Esophagus muscularis mucosa (tissue), 4 donors: ENCODE results near the gene AGR3.

Experiments
- CTCF ChIP-seq, 3 experiments: fragments of 200-600 bp in 2 of 3; fragments of 450-650 bp in 1 of 3; sonication (generic) in 2 of 3; IDR thresholded peaks; one replicate each; pipeline ENCODE4 v1.5.1; 2017 to 2019; ENCODE audit warnings: antibody characterized with exemption in 3 of 3, mild to moderate bottlenecking in 2 of 3, moderate library complexity in 1 of 3
- EP300 ChIP-seq: sonication (generic); formaldehyde crosslinking; IDR thresholded peaks from one replicate; pipeline ENCODE4 v1.6.1; 2017; ENCODE audit warnings: antibody characterized with exemption
- POLR2A ChIP-seq: fragments of 450-650 bp; IDR thresholded peaks from one replicate; pipeline ENCODE4 v1.6.1; 2017; ENCODE audit warnings: antibody characterized with exemption, moderate library complexity, mild to moderate bottlenecking, low read depth
- POLR2AphosphoS5 ChIP-seq, 2 donors: sonication (generic); formaldehyde crosslinking; IDR thresholded peaks; one replicate each; pipeline ENCODE4 v1.6.1; 2017; ENCODE audit warnings: antibody characterized with exemption in 2 of 2

- TF ChIP-seq POLR2AphosphoS5 (IDR thresholded peaks at IDR 0.05) (no peak), EP300 (no peak), CTCF (IDR thresholded peaks at IDR 0.05) (no peak), POLR2A (no peak)
Measured at GRCh38 chr7:16851829-16852228, 30.0 kb downstream of the AGR3 start.
